Endothelial cell of umbilical vein (primary cell): ENCODE results near the gene WDR48. TPM values are rescaled to one million over a fixed set of nuclear protein-coding genes. Genes with fewer than 3 reads are reported as not detected.

ENCODE experiments used
- BruUV-seq: library from RNA; stranded (reverse); fragments of 400-500 nt; replicated peaks from 2 replicates; lab custom pipeline; 2021; lab: Mats Ljungman, UMichigan
- CTCF ChIA-PET: fragments of 300-600, 350-600 bp; sonication (Branson Sonifier 250); formaldehyde crosslinking; loops from one replicate; lab custom pipeline; 2021; ENCODE audit warnings: antibody characterized with exemption, inconsistent platforms; lab: Charles Lee
- POLR2A ChIA-PET: fragments of 300-600, 350-600 bp; sonication (Branson Sonifier 250); formaldehyde crosslinking; loops from one replicate; lab custom pipeline; 2021; ENCODE audit warnings: antibody characterized with exemption, inconsistent platforms; lab: Charles Lee
- DNase-seq: peaks from one replicate; pipeline ENCODE4 v3.0.0-alpha.2; 2011; ENCODE audit warnings: low read depth, low spot score
- FAIRE-seq: peaks from 2 replicates; lab custom pipeline; 2011; peaks lifted over from hg19 to GRCh38; lab: Jason Lieb, UNC
- H2AFZ ChIP-seq: 2 replicates; pipeline ENCODE4 v1.6.0; 2012; ENCODE audit warnings: low read depth, low read length, control low read depth, inconsistent platforms
- H3K27ac ChIP-seq: 2 replicates; pipeline ENCODE4 v1.5.1; 2011; ENCODE audit warnings: low read depth, mild to moderate bottlenecking, control low read depth, low read length, moderate library complexity; ENCODE audit not compliant: insufficient read depth
- H3K27me3 ChIP-seq, 2 experiments: 2 replicates each; pipeline versions ENCODE4 v1.6.0 to v1.6.1; 2011; ENCODE audit warnings: low read length in 2 of 2, mixed read lengths in 1 of 2; ENCODE audit not compliant: control insufficient read depth in 2 of 2, insufficient read depth in 2 of 2
- H3K36me3 ChIP-seq, 2 experiments: 2 replicates in 1 of 2; 3 replicates in 1 of 2; pipeline ENCODE4 v1.5.1; 2011; ENCODE audit warnings: low read length in 2 of 2, mild to moderate bottlenecking in 1 of 2, moderate library complexity in 1 of 2; ENCODE audit not compliant: control insufficient read depth in 2 of 2, insufficient read depth in 2 of 2; ENCODE audit errors: extremely low read depth in 1 of 2
- H3K4me1 ChIP-seq: 3 replicates; pipeline ENCODE4 v1.5.1; 2011; ENCODE audit warnings: mild to moderate bottlenecking, low read length; ENCODE audit not compliant: control insufficient read depth, insufficient read depth; ENCODE audit errors: extremely low read depth
- H3K4me2 ChIP-seq: 2 replicates; pipeline ENCODE4 v1.6.1; 2011; ENCODE audit warnings: low read length, control low read depth, mixed read lengths; ENCODE audit not compliant: insufficient read depth
- H3K4me3 ChIP-seq, 3 experiments: fragments of 200-600 bp in 1 of 3; sonication (generic), shearing (Covaris generic) in 1 of 3; replicated peaks in 1 of 3; 2 replicates each; pipeline ENCODE4 v1.5.1; 2011 to 2016; ENCODE audit warnings: control low read depth in 3 of 3, low read length in 3 of 3, mild to moderate bottlenecking in 2 of 3, inconsistent platforms in 1 of 3, low read depth in 1 of 3, moderate library complexity in 1 of 3; ENCODE audit not compliant: insufficient read depth in 1 of 3
- H3K79me2 ChIP-seq: 2 replicates; pipeline ENCODE4 v1.6.0; 2012; ENCODE audit warnings: low read length, inconsistent platforms; ENCODE audit not compliant: control insufficient read depth, insufficient read depth
- H3K9ac ChIP-seq: replicated peaks from 2 replicates; pipeline ENCODE3; 2011; ENCODE audit warnings: low read length, control low read depth; ENCODE audit not compliant: insufficient read depth; ENCODE audit errors: extremely low read depth
- H3K9me1 ChIP-seq: replicated peaks from 3 replicates; pipeline ENCODE4 v1.6.0; 2011; ENCODE audit warnings: mild to moderate bottlenecking, low read length; ENCODE audit not compliant: control insufficient read depth, insufficient read depth; ENCODE audit errors: extremely low read depth
- H3K9me3 ChIP-seq: replicated peaks from 2 replicates; pipeline ENCODE4 v1.5.1; 2012; ENCODE audit warnings: low read length, inconsistent platforms; ENCODE audit not compliant: control insufficient read depth, insufficient read depth
- H4K20me1 ChIP-seq: replicated peaks from 2 replicates; pipeline ENCODE3; 2011; ENCODE audit warnings: mild to moderate bottlenecking, low read length; ENCODE audit not compliant: control insufficient read depth, insufficient read depth; ENCODE audit errors: extremely low read depth
- CTCF ChIP-seq, 2 donors: IDR thresholded peaks; 1 replicate in 1 of 2; 2 replicates in 1 of 2; pipeline ENCODE4 v1.5.1; 2011; ENCODE audit warnings: low read length in 2 of 2, mild to moderate bottlenecking in 2 of 2, moderate library complexity in 2 of 2, control low read depth in 1 of 2, inconsistent platforms in 1 of 2, low read depth in 1 of 2; ENCODE audit not compliant: insufficient read depth in 1 of 2; ENCODE audit errors: extremely low read depth in 1 of 2
- EZH2 ChIP-seq: IDR thresholded peaks from 2 replicates; pipeline ENCODE4 v1.6.1; 2012; ENCODE audit warnings: borderline replicate concordance, low read depth, mild to moderate bottlenecking, moderate library complexity, low read length, inconsistent platforms; ENCODE audit not compliant: severe bottlenecking
- FOS ChIP-seq: IDR thresholded peaks from 2 replicates; pipeline ENCODE4 v1.6.1; 2011; ENCODE audit warnings: mild to moderate bottlenecking, low read length, moderate library complexity, borderline replicate concordance; ENCODE audit not compliant: insufficient read depth
- GATA2 ChIP-seq: IDR thresholded peaks from 2 replicates; pipeline ENCODE4 v1.7.0; 2011; ENCODE audit warnings: low read depth, mild to moderate bottlenecking, moderate library complexity, mixed read lengths, low read length; ENCODE audit not compliant: insufficient read length, insufficient read depth
- JUN ChIP-seq: IDR thresholded peaks from 2 replicates; pipeline ENCODE4 v1.6.1; 2011; ENCODE audit warnings: borderline replicate concordance, low read depth; ENCODE audit not compliant: insufficient read length, insufficient read depth
- MAX ChIP-seq: IDR thresholded peaks from 2 replicates; pipeline ENCODE4 v1.6.1; 2011; ENCODE audit not compliant: insufficient read depth, insufficient read length
- MYC ChIP-seq: IDR thresholded peaks from one replicate; pipeline ENCODE4 v1.6.1; 2011; ENCODE audit warnings: mild to moderate bottlenecking, low read depth, low read length
- POLR2A ChIP-seq: IDR thresholded peaks from 2 replicates; pipeline ENCODE4 v1.6.1; 2012; ENCODE audit warnings: low read depth, mild to moderate bottlenecking, control low read depth, low read length
- POLR2AphosphoS5 ChIP-seq: IDR thresholded peaks from 2 replicates; pipeline ENCODE4 v1.6.1; 2012; ENCODE audit warnings: low read depth, mild to moderate bottlenecking, control low read depth, low read length, moderate library complexity; ENCODE audit not compliant: insufficient read depth
- dilution Hi-C: fragments of 300-500 bp; cut with MboI; formaldehyde crosslinking; loops from one replicate; pipeline ENCODE4 v1.15.0; 2019; ENCODE audit warnings: low sequenced_read_pairs; ENCODE audit not compliant: extremely low pct_ligation_motif_present
- intact Hi-C: fragments of 100-400 bp; cut with micrococcal nuclease; formaldehyde crosslinking; loops from one replicate; pipeline ENCODE4 v1.10.0; 2022
- polyA plus RNA-seq, 4 experiments: library from polyadenylated mRNA; depleted of rRNA in 3 of 4; stranded (reverse) in 3 of 4; unstranded in 1 of 4; fragments of >200 nt; gene quantifications; 2 replicates each; pipeline versions ENCODE4 v1.2.1 to v1.2.3, GENCODE V29; 2011 to 2012; ENCODE audit warnings: missing spikeins in 1 of 4
- total RNA-seq: library from RNA; stranded (reverse); gene quantifications from 2 replicates; pipeline ENCODE4 v1.2.3, GENCODE V29; 2021

The WDR48 gene
- total and polyA plus RNA-seq, 2 donors (not counting 3 experiments of a cell fraction or from before 2014, with no cell fraction given), result 13.7 to 25.3 TPM

GRCh38 chr3:39106851-39107387 is 55.1 kb downstream of the WDR48 start:
- Histone ChIP-seq H3K9me3 (no peaks in the 10 kb centered on the region), H3K4me3 (peak overlapping the region; percentile 69 to 84 (median 78)), H3K27me3 (no peaks in the 10 kb centered on the region), H3K4me2 (peak overlapping the region; percentile 66), H3K9me1 (no peaks in the 10 kb centered on the region), H4K20me1 (no peaks in the 10 kb centered on the region), H3K36me3 (no peaks in the 10 kb centered on the region), H3K4me1 (peaks cover 18% of the 10 kb centered on the region), H3K9ac (peak overlapping the region; percentile 87), H2AFZ (peak overlapping the region; percentile 21), H3K79me2 (peaks cover 41% of the 10 kb centered on the region), H3K27ac (peak overlapping the region; percentile 75)
- TF ChIP-seq FOS (no peak), POLR2AphosphoS5 (no peak), CTCF (IDR thresholded peaks at IDR 0.05; ENCODE audit: extremely low read depth in 1 of 2, insufficient read depth in 1 of 2, low read depth in 1 of 2, low read length in 2 of 2) (no peak), JUN (no peak), EZH2 (no peak), MYC (no peak), MAX (no peak), POLR2A (no peak), GATA2 (no peak)
- DNase-seq (peak; percentile 59), FAIRE-seq (peak; percentile 78)
- intact Hi-C loops, result loop anchor here (1.0 to 2.0 kb wide), 5 partner anchors 18 to 276 kb away; partner anchors contain the start of gene SLC25A38
- POLR2A ChIA-PET, result interaction anchor here (1.4 kb wide), 1 partner anchor 71 kb away, joined by 5 read pairs; no protein-coding TSS in a partner anchor
- dilution Hi-C loops, result loop anchor here (5.0 kb wide), 1 partner anchor 85 kb away; the partner anchor contains the start of gene XIRP1
- CTCF ChIA-PET, result interaction anchor here (0.8 to 3.2 kb wide), 11 partner anchors 9 to 271 kb away, joined by 3 to 26 read pairs (median 5); no protein-coding TSS in a partner anchor
- BruUV-seq, result TSS peak; percentile 50
